Ishikawa (cell line): ENCODE data around the gene TRIM4.

Source experiments
- CEBPB ChIP-seq: IDR thresholded peaks from 2 replicates; pipeline ENCODE4 v1.6.1; 2012
- CREB1 ChIP-seq: IDR thresholded peaks from 2 replicates; pipeline ENCODE4 v1.6.1; 2012; ENCODE audit warnings: low read depth
- EGR1 ChIP-seq: IDR thresholded peaks from 2 replicates; pipeline ENCODE4 v1.6.1; 2012
- EP300 ChIP-seq: IDR thresholded peaks from 2 replicates; pipeline ENCODE4 v1.6.1; 2012; ENCODE audit warnings: borderline replicate concordance
- FOXM1 ChIP-seq: IDR thresholded peaks from 2 replicates; pipeline ENCODE4 v1.6.1; 2012; ENCODE audit warnings: low read depth, borderline replicate concordance
- MAX ChIP-seq: IDR thresholded peaks from 2 replicates; pipeline ENCODE4 v1.6.1; 2012
- NFIC ChIP-seq: IDR thresholded peaks from 2 replicates; pipeline ENCODE4 v1.6.1; 2012
- RAD21 ChIP-seq: IDR thresholded peaks from 2 replicates; pipeline ENCODE4 v1.6.1; 2012; ENCODE audit warnings: low read depth
- REST ChIP-seq: IDR thresholded peaks from 2 replicates; pipeline ENCODE4 v1.6.1; 2012; ENCODE audit warnings: low read depth, mild to moderate bottlenecking
- TAF1 ChIP-seq: IDR thresholded peaks from 2 replicates; pipeline ENCODE4 v1.6.1; 2012; ENCODE audit warnings: low read depth, mild to moderate bottlenecking
- TCF12 ChIP-seq: IDR thresholded peaks from 2 replicates; pipeline ENCODE4 v1.6.1; 2012; ENCODE audit warnings: low read depth
- TEAD4 ChIP-seq: IDR thresholded peaks from 2 replicates; pipeline ENCODE4 v1.6.1; 2012
- USF1 ChIP-seq: IDR thresholded peaks from 2 replicates; pipeline ENCODE4 v1.6.1; 2012
- YY1 ChIP-seq: IDR thresholded peaks from 2 replicates; pipeline ENCODE4 v1.6.1; 2012; ENCODE audit warnings: low read depth
- ZBTB7A ChIP-seq: IDR thresholded peaks from 2 replicates; pipeline ENCODE4 v1.6.1; 2012; ENCODE audit warnings: low read depth

TRIM4 gene

GRCh38 chr7:99910976-99911375, 8.4 kb downstream of the TRIM4 start:
- no peak for TF ChIP-seq MAX
- no peak for TF ChIP-seq EP300
- TF ChIP-seq YY1 = no peak
- no peak for TF ChIP-seq ZBTB7A

- TF ChIP-seq YY1 = no peak
- TF ChIP-seq ZBTB7A = no peak
- no peak for TF ChIP-seq TAF1
- TF ChIP-seq CREB1 = no peak
- no peak for TF ChIP-seq FOXM1
- TF ChIP-seq EP300 = no peak
- no peak for TF ChIP-seq USF1
- TF ChIP-seq CEBPB = no peak
- no peak for TF ChIP-seq NFIC
- no peak for TF ChIP-seq EGR1
- no peak for TF ChIP-seq TEAD4
- TF ChIP-seq TCF12 = no peak
- no peak for TF ChIP-seq MAX
- no peak for TF ChIP-seq REST
- TF ChIP-seq RAD21 = no peak
These were observed 17.7 kb downstream of the TRIM4 start for GRCh38 chr7:99901581-99901980.

GRCh38 chr7:99899830-99900519, 19.4 kb downstream of the TRIM4 start:
- TF ChIP-seq EP300 (no peak), EGR1 (no peak)

- no peak for TF ChIP-seq MAX
- TF ChIP-seq REST = no peak
- TF ChIP-seq YY1 = no peak
- no peak for TF ChIP-seq EP300
- TF ChIP-seq TAF1 = no peak
- TF ChIP-seq USF1 = no peak
- no peak for TF ChIP-seq ZBTB7A
- TF ChIP-seq CREB1 = no peak
- no peak for TF ChIP-seq EGR1
- no peak for TF ChIP-seq TEAD4
- no peak for TF ChIP-seq RAD21
- no peak for TF ChIP-seq NFIC
- TF ChIP-seq CEBPB = no peak
- no peak for TF ChIP-seq TCF12
- TF ChIP-seq FOXM1 = no peak
These were observed 20.5 kb downstream of the TRIM4 start for GRCh38 chr7:99898836-99899235.

- TF ChIP-seq TEAD4 (no peak), FOXM1 (no peak), CREB1 (no peak), EP300 (no peak), USF1 (no peak), TAF1 (no peak)
These were observed 21.3 kb downstream of the TRIM4 start for GRCh38 chr7:99898023-99898357.

GRCh38 chr7:99897322-99898022, 21.9 kb downstream of the TRIM4 start:
- TF ChIP-seq ZBTB7A (no peak), TAF1 (no peak), FOXM1 (no peak), REST (no peak), RAD21 (no peak), CREB1 (no peak), TEAD4 (no peak), TCF12 (no peak), NFIC (no peak), EGR1 (no peak), EP300 (no peak), YY1 (no peak), MAX (no peak), CEBPB (no peak), USF1 (no peak)
